ENCODE data around the gene CYB5R2. TPM values are rescaled to one million over a fixed set of nuclear protein-coding genes. Genes with fewer than 3 reads are reported as not detected.

The CYB5R2 gene
- total RNA-seq, 2 experiments from 2014 or later: 4.2 to 4.9 TPM

- peaks cover 4% of the 10 kb centered on the region for H3K4me1 Mint-ChIP-seq (ENCODE audit: low read depth)
- POLR2A ChIA-PET: no interaction called here
- TF ChIP-seq CTCF (IDR thresholded peaks at IDR 0.05): no peak
- intact Hi-C loops (cut with micrococcal nuclease): loop anchor here (5.0 to 10.0 kb wide), 2 partner anchors 179 to 592 kb away; partner anchors contain the start of gene PPFIBP2
- no peak for DNase-seq
- CTCF ChIA-PET: interaction anchor here (1.0 to 1.8 kb wide), 8 partner anchors 11 to 602 kb away, joined by 3 to 10 read pairs (median 4); no protein-coding TSS in a partner anchor
- no peak for ATAC-seq
- H3K27ac Mint-ChIP-seq: no peak overlapping the region
- H3K27me3 Mint-ChIP-seq: peaks cover 26% of the 10 kb centered on the region
- H3K4me3 Mint-ChIP-seq: no peak overlapping the region
- no peaks in the 10 kb centered on the region for H3K9me3 Mint-ChIP-seq
- H3K36me3 Mint-ChIP-seq (ENCODE audit: low read depth): no peaks in the 10 kb centered on the region
Observed at GRCh38 chr11:7694235-7694634, 20.9 kb upstream of the CYB5R2 start.

DNA sequence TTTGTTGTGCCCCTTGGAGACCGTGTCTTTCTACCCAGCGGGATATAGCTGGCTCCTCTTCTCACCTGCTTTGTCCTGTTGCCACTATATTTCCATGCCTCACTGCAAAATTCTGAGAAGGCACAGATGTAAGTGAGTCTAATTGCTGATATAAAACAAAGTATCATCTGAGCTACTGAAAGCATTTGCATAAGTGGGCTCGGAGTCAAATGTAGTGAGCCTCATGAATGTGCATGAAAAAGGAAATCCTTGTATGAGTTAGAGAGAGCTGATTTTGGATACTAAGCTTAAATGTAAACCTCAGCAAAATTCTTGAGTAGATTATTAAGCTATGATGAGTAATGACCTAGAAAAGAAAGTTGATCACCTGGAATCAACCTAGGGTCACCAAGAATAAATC, 19.1 kb upstream of the CYB5R2 start:
- ATAC-seq: no peak
- H3K27ac Mint-ChIP-seq: no peak overlapping the region
- H3K9me3 Mint-ChIP-seq: no peaks in the 10 kb centered on the region
- ChIA-PET CTCF (interaction anchor here (0.6 to 1.7 kb wide), 5 partner anchors 10 to 880 kb away, joined by 3 to 5 read pairs (median 4); no protein-coding TSS in a partner anchor), POLR2A (no interaction called here)
- peaks cover 4% of the 10 kb centered on the region for H3K4me1 Mint-ChIP-seq (ENCODE audit: low read depth)
- no peak overlapping the region for H3K4me3 Mint-ChIP-seq
- intact Hi-C loops (cut with micrococcal nuclease): loop anchor here (5.0 to 10.0 kb wide), 2 partner anchors 178 to 590 kb away; partner anchors contain the start of gene PPFIBP2
- DNase-seq: no peak
- H3K36me3 Mint-ChIP-seq (ENCODE audit: low read depth): no peaks in the 10 kb centered on the region
- peaks cover 30% of the 10 kb centered on the region for H3K27me3 Mint-ChIP-seq
- TF ChIP-seq CTCF (IDR thresholded peaks at IDR 0.05): no peak

DNA sequence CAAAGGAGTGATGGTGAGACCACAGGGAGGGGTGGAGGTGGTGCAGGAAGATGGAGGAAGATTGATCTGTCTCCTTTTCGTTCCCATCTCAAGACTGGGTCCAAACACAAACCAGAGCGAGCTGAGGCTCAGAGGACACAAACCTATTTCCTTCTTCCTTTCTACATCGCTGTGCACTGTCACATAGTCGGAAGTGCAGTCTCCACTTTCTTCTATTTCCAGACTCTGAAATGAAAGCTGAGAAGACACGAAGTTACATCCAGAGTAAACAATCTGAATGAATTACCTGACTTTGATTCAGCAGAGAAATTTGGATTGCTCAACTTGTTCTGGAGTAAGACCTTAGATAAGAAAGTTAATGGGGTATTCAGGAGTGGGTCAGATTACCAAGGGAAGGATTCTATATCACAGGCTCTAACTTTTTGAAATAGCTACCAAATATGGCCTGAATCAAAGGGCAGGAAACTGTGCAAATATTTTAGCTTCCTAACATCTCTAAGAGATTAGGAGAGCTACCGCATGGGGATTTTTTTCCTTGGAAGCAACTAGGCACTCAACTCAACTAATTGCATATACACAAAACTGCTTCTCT, 18.6 kb upstream of the CYB5R2 start:
- ATAC-seq: no peak
- no peak for TF ChIP-seq CTCF (IDR thresholded peaks at IDR 0.05)
- POLR2A ChIA-PET: interaction anchor here (1.0 kb wide), 1 partner anchor 9 kb away, joined by 3 read pairs; no protein-coding TSS in a partner anchor

GRCh38 chr11:7690648-7691047, 17.3 kb upstream of the CYB5R2 start:
- CTCF ChIA-PET: interaction anchor here (1.1 to 1.5 kb wide), 3 partner anchors 14 to 147 kb away, joined by 3 to 5 read pairs (median 4); no protein-coding TSS in a partner anchor
- no peak for TF ChIP-seq CTCF (IDR thresholded peaks at IDR 0.05)
- intact Hi-C loops (cut with micrococcal nuclease): loop anchor here (5.0 to 10.0 kb wide), 2 partner anchors 176 to 588 kb away; partner anchors contain the start of gene PPFIBP2
- H3K27me3 Mint-ChIP-seq: peaks cover 31% of the 10 kb centered on the region
- no peak for ATAC-seq
- no peaks in the 10 kb centered on the region for H3K9me3 Mint-ChIP-seq
- POLR2A ChIA-PET: interaction anchor here (1.0 kb wide), 1 partner anchor 8 kb away, joined by 3 read pairs; no protein-coding TSS in a partner anchor
- DNase-seq: no peak
- H3K4me1 Mint-ChIP-seq (ENCODE audit: low read depth): peaks cover 4% of the 10 kb centered on the region
- H3K4me3 Mint-ChIP-seq: no peak overlapping the region
- no peak overlapping the region for H3K27ac Mint-ChIP-seq
- no peaks in the 10 kb centered on the region for H3K36me3 Mint-ChIP-seq (ENCODE audit: low read depth)

More for the DNA sequence above, 18.6 kb upstream of the CYB5R2 start:
- Mint-ChIP-seq H3K27ac (no peak overlapping the region), H3K4me1 (ENCODE audit: low read depth) (peaks cover 4% of the 10 kb centered on the region), H3K27me3 (peaks cover 30% of the 10 kb centered on the region), H3K4me3 (no peak overlapping the region), H3K9me3 (no peaks in the 10 kb centered on the region), H3K36me3 (ENCODE audit: low read depth) (no peaks in the 10 kb centered on the region)
- intact Hi-C loops (cut with micrococcal nuclease): loop anchor here (5.0 to 10.0 kb wide), 2 partner anchors 177 to 590 kb away; partner anchors contain the start of gene PPFIBP2
- CTCF ChIA-PET: interaction anchor here (0.6 to 1.7 kb wide), 6 partner anchors 9 to 879 kb away, joined by 3 to 5 read pairs (median 4); no protein-coding TSS in a partner anchor
- DNase-seq: no peak

GRCh38 chr11:7689239-7689638, 15.9 kb upstream of the CYB5R2 start:
- peaks cover 32% of the 10 kb centered on the region for H3K27me3 Mint-ChIP-seq
- no peak for DNase-seq
- no peak for ATAC-seq
- no peak overlapping the region for H3K4me3 Mint-ChIP-seq
- ChIA-PET CTCF (interaction anchor here (1.0 to 1.7 kb wide), 3 partner anchors 19 to 251 kb away, joined by 3 to 4 read pairs (median 3); partner anchors contain the start of gene PPFIBP2), POLR2A (no interaction called here)
- H3K9me3 Mint-ChIP-seq: no peaks in the 10 kb centered on the region
- peaks cover 4% of the 10 kb centered on the region for H3K4me1 Mint-ChIP-seq (ENCODE audit: low read depth)
- no peak overlapping the region for H3K27ac Mint-ChIP-seq
- H3K36me3 Mint-ChIP-seq (ENCODE audit: low read depth): no peaks in the 10 kb centered on the region
- no peak for TF ChIP-seq CTCF (IDR thresholded peaks at IDR 0.05)
- intact Hi-C loops (cut with micrococcal nuclease): no loop called here

Data from activated CD8-positive, alpha-beta T cell treated with anti-CD3 and anti-CD28 coated beads for 36 hours (primary cell).